ENCODE results near the gene NEUROD2. TPM values are rescaled to one million over a fixed set of nuclear protein-coding genes. Genes with fewer than 3 reads are reported as not detected.

The NEUROD2 gene
- total and polyA plus RNA-seq, 2 experiments from 2014 or later, result not detected

DNA sequence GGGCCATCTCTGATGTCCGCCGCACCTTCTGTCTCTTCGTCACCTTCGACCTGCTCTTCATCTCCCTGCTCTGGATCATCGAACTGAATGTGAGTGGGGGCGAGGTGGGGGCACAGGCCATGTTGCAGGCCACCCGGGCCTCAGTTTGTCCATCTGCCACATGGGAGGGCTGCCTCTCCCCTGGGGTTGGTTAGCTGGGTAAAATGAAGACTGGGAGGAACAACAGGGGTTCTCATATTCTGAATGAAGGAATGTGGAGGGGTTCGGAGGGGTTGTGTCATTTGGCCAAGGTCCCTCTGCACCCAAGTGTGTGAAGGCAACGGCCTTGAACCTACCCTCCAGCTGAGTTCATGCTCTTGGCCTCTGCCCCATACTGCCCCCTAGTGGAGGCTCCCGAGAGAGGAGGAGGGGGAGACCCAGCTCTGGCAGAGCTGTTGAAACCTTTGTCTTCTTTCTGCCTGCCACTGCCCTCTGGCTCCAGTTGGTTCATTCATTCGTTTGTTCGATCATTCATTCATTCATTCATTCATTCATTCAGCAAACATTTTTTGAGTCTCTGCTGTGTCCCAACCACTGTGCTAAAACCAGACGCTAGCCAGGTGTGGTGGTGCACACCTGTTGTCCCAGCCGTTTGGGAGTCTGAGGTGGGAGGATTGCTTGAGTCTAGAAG is 46.1 kb upstream of the NEUROD2 start:
- peaks cover 18% of the 10 kb centered on the region for H3K27me3 Mint-ChIP-seq (ENCODE audit: insufficient read depth, low read depth, poor library complexity)
- H3K9me2 ChIP-seq (ENCODE audit: insufficient read depth), result no peaks in the 10 kb centered on the region
- DNase-seq (ENCODE audit: low spot score), result peak; percentile 89
- no peak for TF ChIP-seq STAT1 (IDR thresholded peaks at IDR 0.05; ENCODE audit: unreplicated experiment)
- TF ChIP-seq NANOG (IDR thresholded peaks at IDR 0.05; ENCODE audit: borderline replicate concordance), result no peak
- TF ChIP-seq, protein P1, sequence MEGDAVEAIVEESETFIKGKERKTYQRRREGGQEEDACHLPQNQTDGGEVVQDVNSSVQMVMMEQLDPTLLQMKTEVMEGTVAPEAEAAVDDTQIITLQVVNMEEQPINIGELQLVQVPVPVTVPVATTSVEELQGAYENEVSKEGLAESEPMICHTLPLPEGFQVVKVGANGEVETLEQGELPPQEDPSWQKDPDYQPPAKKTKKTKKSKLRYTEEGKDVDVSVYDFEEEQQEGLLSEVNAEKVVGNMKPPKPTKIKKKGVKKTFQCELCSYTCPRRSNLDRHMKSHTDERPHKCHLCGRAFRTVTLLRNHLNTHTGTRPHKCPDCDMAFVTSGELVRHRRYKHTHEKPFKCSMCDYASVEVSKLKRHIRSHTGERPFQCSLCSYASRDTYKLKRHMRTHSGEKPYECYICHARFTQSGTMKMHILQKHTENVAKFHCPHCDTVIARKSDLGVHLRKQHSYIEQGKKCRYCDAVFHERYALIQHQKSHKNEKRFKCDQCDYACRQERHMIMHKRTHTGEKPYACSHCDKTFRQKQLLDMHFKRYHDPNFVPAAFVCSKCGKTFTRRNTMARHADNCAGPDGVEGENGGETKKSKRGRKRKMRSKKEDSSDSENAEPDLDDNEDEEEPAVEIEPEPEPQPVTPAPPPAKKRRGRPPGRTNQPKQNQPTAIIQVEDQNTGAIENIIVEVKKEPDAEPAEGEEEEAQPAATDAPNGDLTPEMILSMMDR (conservative IDR thresholded peaks at IDR 0.05; ENCODE audit: low read depth in 2 of 2), result peak; percentile 95 to 97
- TF ChIP-seq, protein P2, sequence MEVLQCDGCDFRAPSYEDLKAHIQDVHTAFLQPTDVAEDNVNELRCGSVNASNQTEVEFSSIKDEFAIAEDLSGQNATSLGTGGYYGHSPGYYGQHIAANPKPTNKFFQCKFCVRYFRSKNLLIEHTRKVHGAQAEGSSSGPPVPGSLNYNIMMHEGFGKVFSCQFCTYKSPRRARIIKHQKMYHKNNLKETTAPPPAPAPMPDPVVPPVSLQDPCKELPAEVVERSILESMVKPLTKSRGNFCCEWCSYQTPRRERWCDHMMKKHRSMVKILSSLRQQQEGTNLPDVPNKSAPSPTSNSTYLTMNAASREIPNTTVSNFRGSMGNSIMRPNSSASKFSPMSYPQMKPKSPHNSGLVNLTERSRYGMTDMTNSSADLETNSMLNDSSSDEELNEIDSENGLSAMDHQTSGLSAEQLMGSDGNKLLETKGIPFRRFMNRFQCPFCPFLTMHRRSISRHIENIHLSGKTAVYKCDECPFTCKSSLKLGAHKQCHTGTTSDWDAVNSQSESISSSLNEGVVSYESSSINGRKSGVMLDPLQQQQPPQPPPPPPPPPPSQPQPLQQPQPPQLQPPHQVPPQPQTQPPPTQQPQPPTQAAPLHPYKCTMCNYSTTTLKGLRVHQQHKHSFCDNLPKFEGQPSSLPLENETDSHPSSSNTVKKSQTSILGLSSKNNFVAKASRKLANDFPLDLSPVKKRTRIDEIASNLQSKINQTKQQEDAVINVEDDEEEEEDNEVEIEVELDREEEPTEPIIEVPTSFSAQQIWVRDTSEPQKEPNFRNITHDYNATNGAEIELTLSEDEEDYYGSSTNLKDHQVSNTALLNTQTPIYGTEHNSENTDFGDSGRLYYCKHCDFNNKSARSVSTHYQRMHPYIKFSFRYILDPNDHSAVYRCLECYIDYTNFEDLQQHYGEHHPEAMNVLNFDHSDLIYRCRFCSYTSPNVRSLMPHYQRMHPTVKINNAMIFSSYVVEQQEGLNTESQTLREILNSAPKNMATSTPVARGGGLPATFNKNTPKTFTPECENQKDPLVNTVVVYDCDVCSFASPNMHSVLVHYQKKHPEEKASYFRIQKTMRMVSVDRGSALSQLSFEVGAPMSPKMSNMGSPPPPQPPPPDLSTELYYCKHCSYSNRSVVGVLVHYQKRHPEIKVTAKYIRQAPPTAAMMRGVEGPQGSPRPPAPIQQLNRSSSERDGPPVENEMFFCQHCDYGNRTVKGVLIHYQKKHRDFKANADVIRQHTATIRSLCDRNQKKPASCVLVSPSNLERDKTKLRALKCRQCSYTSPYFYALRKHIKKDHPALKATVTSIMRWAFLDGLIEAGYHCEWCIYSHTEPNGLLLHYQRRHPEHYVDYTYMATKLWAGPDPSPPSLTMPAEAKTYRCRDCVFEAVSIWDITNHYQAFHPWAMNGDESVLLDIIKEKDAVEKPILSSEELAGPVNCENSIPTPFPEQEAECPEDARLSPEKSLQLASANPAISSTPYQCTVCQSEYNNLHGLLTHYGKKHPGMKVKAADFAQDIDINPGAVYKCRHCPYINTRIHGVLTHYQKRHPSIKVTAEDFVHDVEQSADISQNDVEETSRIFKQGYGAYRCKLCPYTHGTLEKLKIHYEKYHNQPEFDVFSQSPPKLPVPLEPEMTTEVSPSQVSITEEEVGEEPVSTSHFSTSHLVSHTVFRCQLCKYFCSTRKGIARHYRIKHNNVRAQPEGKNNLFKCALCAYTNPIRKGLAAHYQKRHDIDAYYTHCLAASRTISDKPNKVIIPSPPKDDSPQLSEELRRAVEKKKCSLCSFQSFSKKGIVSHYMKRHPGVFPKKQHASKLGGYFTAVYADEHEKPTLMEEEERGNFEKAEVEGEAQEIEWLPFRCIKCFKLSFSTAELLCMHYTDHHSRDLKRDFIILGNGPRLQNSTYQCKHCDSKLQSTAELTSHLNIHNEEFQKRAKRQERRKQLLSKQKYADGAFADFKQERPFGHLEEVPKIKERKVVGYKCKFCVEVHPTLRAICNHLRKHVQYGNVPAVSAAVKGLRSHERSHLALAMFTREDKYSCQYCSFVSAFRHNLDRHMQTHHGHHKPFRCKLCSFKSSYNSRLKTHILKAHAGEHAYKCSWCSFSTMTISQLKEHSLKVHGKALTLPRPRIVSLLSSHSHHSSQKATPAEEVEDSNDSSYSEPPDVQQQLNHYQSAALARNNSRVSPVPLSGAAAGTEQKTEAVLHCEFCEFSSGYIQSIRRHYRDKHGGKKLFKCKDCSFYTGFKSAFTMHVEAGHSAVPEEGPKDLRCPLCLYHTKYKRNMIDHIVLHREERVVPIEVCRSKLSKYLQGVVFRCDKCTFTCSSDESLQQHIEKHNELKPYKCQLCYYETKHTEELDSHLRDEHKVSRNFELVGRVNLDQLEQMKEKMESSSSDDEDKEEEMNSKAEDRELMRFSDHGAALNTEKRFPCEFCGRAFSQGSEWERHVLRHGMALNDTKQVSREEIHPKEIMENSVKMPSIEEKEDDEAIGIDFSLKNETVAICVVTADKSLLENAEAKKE (CRISPR knock-in tag; IDR thresholded peaks at IDR 0.05), result no peak
- TF ChIP-seq JUNB (IDR thresholded peaks at IDR 0.05; ENCODE audit: unreplicated experiment), result no peak
- TF ChIP-seq, protein P3, sequence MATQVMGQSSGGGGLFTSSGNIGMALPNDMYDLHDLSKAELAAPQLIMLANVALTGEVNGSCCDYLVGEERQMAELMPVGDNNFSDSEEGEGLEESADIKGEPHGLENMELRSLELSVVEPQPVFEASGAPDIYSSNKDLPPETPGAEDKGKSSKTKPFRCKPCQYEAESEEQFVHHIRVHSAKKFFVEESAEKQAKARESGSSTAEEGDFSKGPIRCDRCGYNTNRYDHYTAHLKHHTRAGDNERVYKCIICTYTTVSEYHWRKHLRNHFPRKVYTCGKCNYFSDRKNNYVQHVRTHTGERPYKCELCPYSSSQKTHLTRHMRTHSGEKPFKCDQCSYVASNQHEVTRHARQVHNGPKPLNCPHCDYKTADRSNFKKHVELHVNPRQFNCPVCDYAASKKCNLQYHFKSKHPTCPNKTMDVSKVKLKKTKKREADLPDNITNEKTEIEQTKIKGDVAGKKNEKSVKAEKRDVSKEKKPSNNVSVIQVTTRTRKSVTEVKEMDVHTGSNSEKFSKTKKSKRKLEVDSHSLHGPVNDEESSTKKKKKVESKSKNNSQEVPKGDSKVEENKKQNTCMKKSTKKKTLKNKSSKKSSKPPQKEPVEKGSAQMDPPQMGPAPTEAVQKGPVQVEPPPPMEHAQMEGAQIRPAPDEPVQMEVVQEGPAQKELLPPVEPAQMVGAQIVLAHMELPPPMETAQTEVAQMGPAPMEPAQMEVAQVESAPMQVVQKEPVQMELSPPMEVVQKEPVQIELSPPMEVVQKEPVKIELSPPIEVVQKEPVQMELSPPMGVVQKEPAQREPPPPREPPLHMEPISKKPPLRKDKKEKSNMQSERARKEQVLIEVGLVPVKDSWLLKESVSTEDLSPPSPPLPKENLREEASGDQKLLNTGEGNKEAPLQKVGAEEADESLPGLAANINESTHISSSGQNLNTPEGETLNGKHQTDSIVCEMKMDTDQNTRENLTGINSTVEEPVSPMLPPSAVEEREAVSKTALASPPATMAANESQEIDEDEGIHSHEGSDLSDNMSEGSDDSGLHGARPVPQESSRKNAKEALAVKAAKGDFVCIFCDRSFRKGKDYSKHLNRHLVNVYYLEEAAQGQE (IDR thresholded peaks at IDR 0.05; ENCODE audit: unreplicated experiment), result no peak
- TF ChIP-seq EZH2 (IDR thresholded peaks at IDR 0.05; ENCODE audit: low read depth, unreplicated experiment), result no peak
- TF ChIP-seq CREB1 (CRISPR knock-in tag; IDR thresholded peaks at IDR 0.05; ENCODE audit: low read depth), result no peak
- no peak for TF ChIP-seq ZNF114 (CRISPR knock-in tag; IDR thresholded peaks at IDR 0.05)
- H3K4me3 ChIP-seq, result no peak overlapping the region
- no peaks in the 10 kb centered on the region for H3K27me3 ChIP-seq (ENCODE audit: insufficient read depth)
- H3K27ac Mint-ChIP-seq, result peak overlapping the region; percentile 86
- no peak overlapping the region for H2AFZ ChIP-seq
- peak; percentile 72 for ATAC-seq
- peaks cover 10% of the 10 kb centered on the region for H4K20me1 ChIP-seq (replicated peaks; ENCODE audit: insufficient read depth)
- H3K27ac ChIP-seq (ENCODE audit: low read depth), result no peak overlapping the region
- peaks cover 10% of the 10 kb centered on the region for H3K36me3 Mint-ChIP-seq (ENCODE audit: low read depth)
- peaks cover 58% of the 10 kb centered on the region for H3K4me1 Mint-ChIP-seq
- H3K4me2 ChIP-seq, result no peak overlapping the region
- peak overlapping the region; percentile 39; the same call in 2 of the 3 replicates for H3K4me3 Mint-ChIP-seq
- H3K9me3 Mint-ChIP-seq, result no peaks in the 10 kb centered on the region; the same call in 2 of the 3 replicates
- H3K4me1 ChIP-seq (ENCODE audit: insufficient read depth), result peaks cover 18% of the 10 kb centered on the region
- no peaks in the 10 kb centered on the region for H3K36me3 ChIP-seq (ENCODE audit: insufficient read depth)
- H3F3A ChIP-seq (replicated peaks; ENCODE audit: low read depth), result peaks cover 13% of the 10 kb centered on the region; the same call in 1 of the 2 replicates
- peaks cover 5% of the 10 kb centered on the region; the same call in 1 of the 2 replicates for H3K79me2 ChIP-seq (replicated peaks; ENCODE audit: insufficient read depth)
